Peyer's patch (tissue), 4 donors: ENCODE results near the gene TUBE1. TPM values are rescaled to one million over a fixed set of nuclear protein-coding genes. Genes with fewer than 3 reads are reported as not detected.

Experiments
- DNase-seq, 3 donors: peaks; one replicate each; pipeline ENCODE4 v3.0.0-alpha.2; 2017 to 2019
- H3K27ac ChIP-seq, 4 donors: fragments of 200-600 bp; sonication (generic); one replicate each; pipeline ENCODE4 v1.5.1; 2016 to 2019
- H3K27me3 ChIP-seq, 2 donors: fragments of 200-600 bp; sonication (generic); one replicate each; pipeline ENCODE4 v1.5.1; 2019
- H3K36me3 ChIP-seq, 3 donors: fragments of 200-600 bp; sonication (generic); one replicate each; pipeline ENCODE4 v1.5.1; 2016 to 2019
- H3K4me1 ChIP-seq, 4 donors: fragments of 200-600 bp; sonication (generic); one replicate each; pipeline ENCODE4 v1.5.1; 2016 to 2019
- H3K4me3 ChIP-seq, 4 donors: fragments of 200-600 bp; sonication (generic); 1 replicate in 3 of 4; 2 replicates in 1 of 4; pipeline ENCODE4 v1.5.1; 2016 to 2019; ENCODE audit warnings: mild to moderate bottlenecking in 1 of 4
- H3K9me3 ChIP-seq, 4 donors: fragments of 200-600 bp; sonication (generic); one replicate each; pipeline ENCODE4 v1.5.1; 2016 to 2019; ENCODE audit warnings: mild to moderate bottlenecking in 1 of 4
- POLR2A ChIP-seq, 2 donors: fragments of 450-650 bp; IDR thresholded peaks; one replicate each; pipeline ENCODE4 v1.5.1; 2017; ENCODE audit warnings: antibody characterized with exemption in 2 of 2, mild to moderate bottlenecking in 2 of 2, moderate library complexity in 2 of 2
- total RNA-seq, 4 donors: library from RNA; depleted of rRNA; stranded (reverse); fragments of >200 nt; gene quantifications; one replicate each; pipeline ENCODE4 v1.1.0, GENCODE V29; 2016
- TF ChIP-seq, protein P1 (sequence below), 6 experiments: fragments of 450-650 bp in 4 of 6; fragments of 200-600 bp in 2 of 6; sonication (generic) in 1 of 6; IDR thresholded peaks; one replicate each; pipeline ENCODE4 v1.5.1; 2017 to 2019; ENCODE audit warnings: antibody characterized with exemption in 6 of 6, mild to moderate bottlenecking in 3 of 6, moderate library complexity in 1 of 6

Gene TUBE1
- total RNA-seq, 4 donors from 2014 or later = 20.1 to 46.2 (median 24.9) TPM

DNA sequence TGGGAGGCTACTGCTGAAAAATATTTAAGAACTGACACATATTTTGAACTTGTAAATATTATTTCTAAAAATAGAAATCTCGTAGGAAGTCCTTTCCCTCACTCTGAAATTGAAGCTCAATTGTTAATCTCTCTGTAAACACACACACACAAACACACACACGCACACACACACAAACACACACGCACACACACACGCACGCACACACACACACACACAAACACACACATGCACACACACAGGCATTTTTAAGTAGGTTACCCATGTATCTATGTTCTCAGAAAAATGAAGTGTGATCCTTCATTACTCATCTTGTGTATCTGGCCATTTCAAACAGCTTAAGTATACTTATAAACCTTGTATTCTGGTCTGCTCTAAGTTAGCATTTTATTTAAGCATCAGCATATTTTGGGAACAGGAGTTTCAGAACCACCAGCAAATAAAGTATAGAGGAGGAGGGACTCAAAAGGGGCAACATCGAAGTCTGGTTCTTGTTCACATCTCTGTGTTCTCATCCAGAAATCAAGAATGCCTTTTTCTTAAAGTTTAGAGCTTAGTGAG, 21.8 kb downstream of the TUBE1 start:
- no peak overlapping the region for H3K4me3 ChIP-seq
- H3K36me3 ChIP-seq = peaks cover 0 to under 1% (median 0%) of the 10 kb centered on the region in 3 donors
- DNase-seq = no peak
- no peaks in the 10 kb centered on the region for H3K4me1 ChIP-seq
- no peak overlapping the region for H3K27ac ChIP-seq
- H3K27me3 ChIP-seq = no peaks in the 10 kb centered on the region
- TF ChIP-seq, protein P1, sequence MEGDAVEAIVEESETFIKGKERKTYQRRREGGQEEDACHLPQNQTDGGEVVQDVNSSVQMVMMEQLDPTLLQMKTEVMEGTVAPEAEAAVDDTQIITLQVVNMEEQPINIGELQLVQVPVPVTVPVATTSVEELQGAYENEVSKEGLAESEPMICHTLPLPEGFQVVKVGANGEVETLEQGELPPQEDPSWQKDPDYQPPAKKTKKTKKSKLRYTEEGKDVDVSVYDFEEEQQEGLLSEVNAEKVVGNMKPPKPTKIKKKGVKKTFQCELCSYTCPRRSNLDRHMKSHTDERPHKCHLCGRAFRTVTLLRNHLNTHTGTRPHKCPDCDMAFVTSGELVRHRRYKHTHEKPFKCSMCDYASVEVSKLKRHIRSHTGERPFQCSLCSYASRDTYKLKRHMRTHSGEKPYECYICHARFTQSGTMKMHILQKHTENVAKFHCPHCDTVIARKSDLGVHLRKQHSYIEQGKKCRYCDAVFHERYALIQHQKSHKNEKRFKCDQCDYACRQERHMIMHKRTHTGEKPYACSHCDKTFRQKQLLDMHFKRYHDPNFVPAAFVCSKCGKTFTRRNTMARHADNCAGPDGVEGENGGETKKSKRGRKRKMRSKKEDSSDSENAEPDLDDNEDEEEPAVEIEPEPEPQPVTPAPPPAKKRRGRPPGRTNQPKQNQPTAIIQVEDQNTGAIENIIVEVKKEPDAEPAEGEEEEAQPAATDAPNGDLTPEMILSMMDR (IDR thresholded peaks at IDR 0.05) = no peak
- no peak for TF ChIP-seq POLR2A (IDR thresholded peaks at IDR 0.05)
- no peaks in the 10 kb centered on the region for H3K9me3 ChIP-seq

DNA sequence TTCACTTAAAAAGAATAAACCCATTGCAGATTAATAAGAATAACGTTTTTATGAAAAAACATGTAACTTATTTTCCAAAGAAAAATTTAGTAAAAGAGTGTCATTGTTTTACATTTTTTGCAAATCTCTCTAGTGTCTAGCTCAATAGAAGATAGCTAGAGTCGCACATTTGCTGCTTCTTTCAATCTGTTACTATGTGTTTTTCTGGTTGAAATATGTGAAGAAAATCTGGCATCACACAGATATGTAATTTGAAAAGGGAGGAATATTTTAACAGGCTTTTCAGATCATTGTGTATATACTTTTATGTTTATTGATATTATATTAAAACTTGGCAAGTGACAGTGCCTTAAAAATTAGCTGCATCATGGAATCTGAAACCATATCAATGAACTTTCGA, 24.3 kb downstream of the TUBE1 start:
- Histone ChIP-seq H3K9me3 (no peaks in the 10 kb centered on the region), H3K36me3 (no peaks in the 10 kb centered on the region), H3K4me3 (no peak overlapping the region), H3K27me3 (no peaks in the 10 kb centered on the region), H3K4me1 (no peaks in the 10 kb centered on the region), H3K27ac (no peak overlapping the region)
- no peak for DNase-seq
- TF ChIP-seq, protein P1 (IDR thresholded peaks at IDR 0.05) = no peak
- TF ChIP-seq POLR2A (IDR thresholded peaks at IDR 0.05) = no peak

DNA sequence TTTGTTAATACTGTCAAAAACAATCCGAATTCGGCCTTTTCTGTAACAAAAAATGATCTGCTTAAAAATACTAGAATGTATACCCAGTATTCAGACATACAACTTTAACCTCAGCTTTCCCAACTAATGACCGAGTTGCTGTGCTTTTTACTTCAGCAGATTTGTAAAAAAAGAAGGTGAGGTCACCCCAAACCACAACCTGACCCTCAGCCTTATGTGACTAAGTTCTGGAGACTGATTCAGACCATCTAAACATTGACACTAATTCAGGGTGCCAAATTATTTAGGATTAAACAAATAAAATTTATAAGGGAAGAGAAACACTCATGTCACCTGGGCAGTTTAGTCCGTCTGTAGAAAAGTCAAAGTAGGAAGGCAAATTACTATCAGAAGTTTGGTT, 25.7 kb downstream of the TUBE1 start:
- Histone ChIP-seq H3K4me1 (no peaks in the 10 kb centered on the region), H3K9me3 (no peaks in the 10 kb centered on the region), H3K27ac (no peak overlapping the region), H3K27me3 (no peaks in the 10 kb centered on the region), H3K4me3 (no peak overlapping the region), H3K36me3 (no peaks in the 10 kb centered on the region)
- DNase-seq = no peak
- TF ChIP-seq, protein P1 (IDR thresholded peaks at IDR 0.05) = no peak
- TF ChIP-seq POLR2A (IDR thresholded peaks at IDR 0.05) = no peak

DNA sequence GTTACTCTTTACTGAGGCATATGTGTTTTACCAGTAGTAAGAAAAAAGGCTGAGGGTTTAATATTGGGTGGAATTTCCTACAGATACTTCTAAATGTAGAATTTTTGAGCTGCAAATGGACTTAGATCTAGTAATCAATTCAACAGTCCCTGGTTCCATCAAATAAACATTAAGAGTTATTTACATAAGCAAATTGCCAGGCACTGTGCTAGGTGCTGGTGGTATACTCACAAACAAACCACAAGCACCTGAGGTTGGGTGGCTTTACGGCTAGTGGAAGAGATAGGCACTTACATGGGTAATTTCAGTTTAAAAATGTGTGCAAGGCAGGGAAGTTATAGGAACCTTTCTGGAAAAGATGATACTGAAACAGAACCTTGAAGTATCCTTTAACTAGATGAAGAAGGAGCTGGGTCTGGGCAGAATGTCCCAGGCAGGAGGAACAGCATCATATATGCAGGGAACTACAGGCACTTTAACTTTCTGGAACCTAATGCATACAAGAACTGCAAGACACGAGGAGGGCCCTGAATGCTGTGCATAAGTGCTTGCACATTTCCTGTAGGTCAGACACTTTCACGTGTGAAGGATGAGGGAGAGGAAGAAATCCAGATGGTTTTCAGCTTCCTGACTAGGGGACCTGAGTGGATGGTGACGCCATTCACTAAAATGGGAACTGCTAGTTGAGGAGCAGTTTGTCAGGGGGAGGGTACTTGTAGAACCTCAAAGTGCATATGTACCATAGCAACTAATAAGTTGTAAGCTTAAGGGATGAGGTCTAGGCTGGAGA, 28.8 kb downstream of the TUBE1 start:
- no peak overlapping the region for H3K4me3 ChIP-seq
- H3K27ac ChIP-seq = no peak overlapping the region
- no peaks in the 10 kb centered on the region for H3K36me3 ChIP-seq
- no peaks in the 10 kb centered on the region for H3K9me3 ChIP-seq
- H3K27me3 ChIP-seq = no peaks in the 10 kb centered on the region
- TF ChIP-seq, protein P1 (IDR thresholded peaks at IDR 0.05) = no peak
- TF ChIP-seq POLR2A (IDR thresholded peaks at IDR 0.05) = no peak
- DNase-seq = no peak
- H3K4me1 ChIP-seq = no peaks in the 10 kb centered on the region

DNA sequence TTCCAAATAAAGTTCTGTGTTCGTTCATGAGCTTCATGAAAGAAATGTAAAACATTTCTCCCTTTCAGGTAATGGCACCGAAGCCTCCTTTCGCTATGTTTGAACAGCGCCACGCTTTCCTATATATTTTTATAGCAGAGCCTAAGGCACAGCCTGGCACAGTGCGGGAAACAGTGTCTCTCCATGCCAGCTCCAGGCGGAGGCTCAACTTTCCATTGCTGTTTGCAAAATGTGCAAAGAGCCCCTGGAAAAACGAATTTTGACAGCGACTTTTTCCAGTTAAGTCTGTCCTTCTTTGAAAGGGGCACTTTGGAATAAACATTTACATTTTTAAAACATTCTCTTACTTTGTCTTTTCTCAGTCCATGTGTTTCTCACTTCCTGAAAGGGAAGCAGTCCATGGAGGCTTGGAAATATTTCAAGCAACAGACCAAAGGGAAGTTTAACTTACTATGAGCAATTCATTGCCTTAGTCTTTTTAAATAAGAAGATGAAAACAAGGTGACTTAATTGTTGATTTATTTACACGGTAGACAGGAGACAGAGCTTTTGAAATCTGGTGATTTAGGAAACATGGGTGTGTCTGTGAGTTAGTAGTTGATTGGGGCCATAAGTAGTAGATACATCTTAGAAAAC, 32.6 kb downstream of the TUBE1 start:
- Histone ChIP-seq H3K4me3 (no peak overlapping the region), H3K4me1 (no peaks in the 10 kb centered on the region), H3K27me3 (no peaks in the 10 kb centered on the region), H3K9me3 (no peaks in the 10 kb centered on the region), H3K27ac (no peak overlapping the region), H3K36me3 (no peaks in the 10 kb centered on the region)
- no peak for DNase-seq
- TF ChIP-seq, protein P1 (IDR thresholded peaks at IDR 0.05) = no peak
- no peak for TF ChIP-seq POLR2A (IDR thresholded peaks at IDR 0.05)
